Uterus (tissue), 2 donors: ENCODE measurements around the gene TSHZ1.

Source experiments
- CTCF ChIP-seq, 4 experiments: fragments of 200-600 bp in 2 of 4; fragments of 450-650 bp in 2 of 4; sonication (generic) in 2 of 4; IDR thresholded peaks; one replicate each; pipeline ENCODE4 v1.5.1; 2016 to 2019; ENCODE audit warnings: antibody characterized with exemption in 4 of 4, mild to moderate bottlenecking in 2 of 4, moderate library complexity in 1 of 4
- POLR2A ChIP-seq, 2 donors: fragments of 450-650 bp; IDR thresholded peaks; one replicate each; pipeline ENCODE4 v1.6.1; 2016; ENCODE audit warnings: antibody characterized with exemption in 2 of 2, mild to moderate bottlenecking in 1 of 2, moderate library complexity in 1 of 2

- TF ChIP-seq CTCF (IDR thresholded peaks at IDR 0.05) (no peak), POLR2A (IDR thresholded peaks at IDR 0.05) (no peak)
These were observed 36.4 kb downstream of the TSHZ1 start for GRCh38 chr18:75246721-75247610.
